HepG2 (cell line): ENCODE data around the gene MAST1. TPM values are rescaled to one million over a fixed set of nuclear protein-coding genes. Genes with fewer than 3 reads are reported as not detected.

Experiments used
- ATAC-seq: fragments of 200-7000 bp; cut with Tn5 transposase; 3 replicates; pipeline ENCODE4 v1.9.1; 2020; ENCODE audit warnings: mild to moderate bottlenecking, moderate library complexity
- BruUV-seq: library from RNA; stranded (reverse); fragments of 400-500 nt; replicated peaks from 2 replicates; lab custom pipeline; 2021; lab: Mats Ljungman, UMichigan
- CTCF ChIA-PET: fragments of 300-600 bp; formaldehyde crosslinking; extraction: SDS; loops from one replicate; lab custom pipeline; 2021; ENCODE audit warnings: low total read pairs, inconsistent platforms, low intra/inter-chr PET ratio; lab: Yijun Ruan, JAX
- POLR2A ChIA-PET: fragments of 350-600 bp; sonication (Branson Sonifier 250); formaldehyde crosslinking; loops from one replicate; lab custom pipeline; 2020; ENCODE audit warnings: antibody characterized with exemption, inconsistent platforms; lab: Yijun Ruan, JAX
- DNase-seq: peaks from one replicate; pipeline ENCODE4 v3.0.0-alpha.2; 2015; ENCODE audit warnings: low spot score
- FAIRE-seq: peaks from 3 replicates; lab custom pipeline; 2011; peaks lifted over from hg19 to GRCh38; lab: Jason Lieb, UNC
- H2AFZ ChIP-seq: one replicate; pipeline ENCODE4 v1.6.1; 2011; ENCODE audit warnings: low read length, inconsistent platforms
- H3K27ac ChIP-seq: fragments of 300-600 bp; 3 replicates; pipeline ENCODE4 v1.8.0; 2011; ENCODE audit warnings: mixed run types, mild to moderate bottlenecking, mixed read lengths, low read length, inconsistent platforms; ENCODE audit not compliant: insufficient read depth; ENCODE audit errors: extremely low read length
- H3K27me3 ChIP-seq, 2 experiments: fragments of 200-600 bp in 1 of 2; 2 replicates in 1 of 2; 3 replicates in 1 of 2; pipeline versions ENCODE4 v1.6.0 to v1.8.0; 2011; ENCODE audit warnings: low read length in 2 of 2, mild to moderate bottlenecking in 2 of 2, moderate library complexity in 2 of 2, inconsistent platforms in 1 of 2; ENCODE audit not compliant: insufficient read depth in 2 of 2, control insufficient read depth in 1 of 2
- H3K36me3 ChIP-seq, 2 experiments: fragments of 200-600 bp in 1 of 2; replicated peaks in 1 of 2; 2 replicates in 1 of 2; 3 replicates in 1 of 2; pipeline versions ENCODE4 v1.5.1 to v1.8.0; 2011; ENCODE audit warnings: low read length in 2 of 2, inconsistent platforms in 1 of 2; ENCODE audit not compliant: insufficient read depth in 2 of 2, control insufficient read depth in 1 of 2
- H3K4me1 ChIP-seq: 2 replicates; pipeline ENCODE4 v1.5.1; 2012; ENCODE audit warnings: low read length, inconsistent platforms; ENCODE audit not compliant: insufficient read depth
- H3K4me2 ChIP-seq: 2 replicates; pipeline ENCODE4 v1.6.0; 2011; ENCODE audit warnings: low read depth, low read length, inconsistent platforms
- H3K4me3 ChIP-seq, 3 experiments: fragments of 200-600 bp in 1 of 3; sonication (generic), shearing (Covaris generic) in 1 of 3; replicated peaks in 1 of 3; 2 replicates each; pipeline ENCODE4 v1.5.1; 2011 to 2016; ENCODE audit warnings: low read length in 3 of 3, inconsistent platforms in 2 of 3, low read depth in 2 of 3, mild to moderate bottlenecking in 2 of 3, control low read depth in 1 of 3, mixed read lengths in 1 of 3; ENCODE audit not compliant: insufficient read depth in 1 of 3
- H3K79me2 ChIP-seq: one replicate; pipeline ENCODE4 v1.6.1; 2011; ENCODE audit warnings: low read length, inconsistent platforms; ENCODE audit not compliant: insufficient read depth
- H3K9ac ChIP-seq: 2 replicates; pipeline ENCODE4 v1.6.0; 2011; ENCODE audit warnings: mild to moderate bottlenecking, low read depth, low read length, inconsistent platforms; ENCODE audit not compliant: insufficient read depth
- H3K9me3 ChIP-seq: 2 replicates; pipeline ENCODE4 v1.5.1; 2012; ENCODE audit warnings: mild to moderate bottlenecking, low read length
- H4K20me1 ChIP-seq: 2 replicates; pipeline ENCODE4 v1.6.0; 2011; ENCODE audit warnings: inconsistent platforms, mild to moderate bottlenecking, low read length, moderate library complexity; ENCODE audit not compliant: insufficient read depth
- CSRNP2 ChIP-seq: sonication (generic); formaldehyde crosslinking; conservative IDR thresholded peaks from 2 replicates; pipeline ENCODE4 v1.8.0; 2022; ENCODE audit warnings: low read depth, missing genetic modification reagents
- GFI1 ChIP-seq: sonication (generic); formaldehyde crosslinking; IDR thresholded peaks from 2 replicates; pipeline ENCODE4 v1.5.0; 2020; ENCODE audit warnings: missing genetic modification reagents, mild to moderate bottlenecking, borderline replicate concordance
- NR3C1 ChIP-seq: sonication (generic); formaldehyde crosslinking; IDR thresholded peaks from 2 replicates; pipeline ENCODE4 v1.4.0; 2020; ENCODE audit warnings: missing genetic modification reagents
- SIX1 ChIP-seq: sonication (generic); formaldehyde crosslinking; IDR thresholded peaks from 2 replicates; pipeline ENCODE4 v1.4.0; 2020; ENCODE audit warnings: missing genetic modification reagents, borderline replicate concordance
- ZNF431 ChIP-seq: sonication (generic); formaldehyde crosslinking; IDR thresholded peaks from 2 replicates; pipeline ENCODE4 v1.9.0; 2022; ENCODE audit warnings: missing genetic modification reagents, low read depth, mild to moderate bottlenecking, borderline replicate concordance
- ZNF660 ChIP-seq: sonication (generic); formaldehyde crosslinking; IDR thresholded peaks from 2 replicates; pipeline ENCODE4 v1.5.1; 2020; ENCODE audit warnings: mild to moderate bottlenecking, low read depth, missing genetic modification reagents, borderline replicate concordance
- WGBS: methylation state at CpG from one replicate; pipeline ENCODE4 v1.1.6; 2017; ENCODE audit warnings: low lambda C conversion rate; 5-methylcytosine and 5-hydroxymethylcytosine counted together
- in situ Hi-C: cut with HindIII; loops from 2 replicates; pipeline ENCODE4 v1.10.0; 2017; ENCODE audit warnings: low pct_unique_long_range_greater_than_20kb; ENCODE audit not compliant: extremely low pct_ligation_motif_present
- intact Hi-C: fragments of 100-400 bp; cut with micrococcal nuclease; formaldehyde crosslinking; loops from one replicate; pipeline ENCODE4 v1.10.0; 2022; ENCODE audit not compliant: unreplicated experiment
- polyA plus RNA-seq, 8 experiments: library from polyadenylated mRNA; depleted of rRNA in 3 of 8; stranded (reverse) in 7 of 8; unstranded in 1 of 8; fragments of >200 nt; fragmentation: Illumina TruSeq in 4 of 8; extraction: Trizol in 4 of 8; gene quantifications; 2 replicates each; pipeline versions ENCODE4 v1.2.1 to v1.2.3, GENCODE V29; 2011 to 2016; ENCODE audit warnings: low read depth in 4 of 8, missing spikeins in 1 of 8, mixed read lengths in 1 of 8; ENCODE audit not compliant: insufficient read depth in 1 of 8
- total RNA-seq, 5 experiments: library from RNA; depleted of rRNA; stranded (reverse); fragments of >200 nt; fragmentation: Illumina TruSeq; extraction: Trizol; gene quantifications; 2 replicates each; pipeline ENCODE4 v1.2.3, GENCODE V29; 2016; ENCODE audit warnings: low read depth in 1 of 5
- TF ChIP-seq, protein P1 (sequence below): sonication (generic); formaldehyde crosslinking; IDR thresholded peaks from 2 replicates; pipeline ENCODE4 v1.4.0; 2020; ENCODE audit warnings: mild to moderate bottlenecking, low read depth, missing genetic modification reagents
- TF ChIP-seq, protein P2 (sequence below): sonication (generic); formaldehyde crosslinking; IDR thresholded peaks from 2 replicates; pipeline ENCODE4 v1.5.0; 2020; ENCODE audit warnings: missing genetic modification reagents

Gene MAST1
- total and polyA plus RNA-seq, 2 of the 13 experiments (the other 11 are each of a cell fraction or from before 2014, with no cell fraction given) = 0.73 to 4.7 TPM

- FAIRE-seq = no peak
- Histone ChIP-seq H3K9me3 (no peaks in the 10 kb centered on the region), H3K9ac (no peak overlapping the region), H3K36me3 (no peaks in the 10 kb centered on the region), H2AFZ (no peak overlapping the region), H3K27ac (no peak overlapping the region), H3K4me2 (peak overlapping the region; percentile 56), H4K20me1 (no peaks in the 10 kb centered on the region), H3K79me2 (no peaks in the 10 kb centered on the region)
- CTCF ChIA-PET = interaction anchor here (2.0 kb wide), 1 partner anchor 101 kb away, joined by 7 read pairs; no protein-coding TSS in a partner anchor
- no TSS peak for BruUV-seq
- intact Hi-C loops (no loop called here), in situ Hi-C loops (no loop called here)
- whole genome bisulfite sequencing = 82% methylated on average over 4 of the region's 4 CpGs
- POLR2A ChIA-PET = interaction anchor here (1.0 to 1.4 kb wide), 8 partner anchors 9 to 74 kb away, joined by 3 to 15 read pairs (median 4); partner anchors contain the start of genes CALR, FARSA and GCDH
- DNase-seq = no peak
- TF ChIP-seq, protein P1, sequence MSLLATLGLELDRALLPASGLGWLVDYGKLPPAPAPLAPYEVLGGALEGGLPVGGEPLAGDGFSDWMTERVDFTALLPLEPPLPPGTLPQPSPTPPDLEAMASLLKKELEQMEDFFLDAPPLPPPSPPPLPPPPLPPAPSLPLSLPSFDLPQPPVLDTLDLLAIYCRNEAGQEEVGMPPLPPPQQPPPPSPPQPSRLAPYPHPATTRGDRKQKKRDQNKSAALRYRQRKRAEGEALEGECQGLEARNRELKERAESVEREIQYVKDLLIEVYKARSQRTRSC (CRISPR knock-in tag) = no peak
- TF ChIP-seq, protein P2, sequence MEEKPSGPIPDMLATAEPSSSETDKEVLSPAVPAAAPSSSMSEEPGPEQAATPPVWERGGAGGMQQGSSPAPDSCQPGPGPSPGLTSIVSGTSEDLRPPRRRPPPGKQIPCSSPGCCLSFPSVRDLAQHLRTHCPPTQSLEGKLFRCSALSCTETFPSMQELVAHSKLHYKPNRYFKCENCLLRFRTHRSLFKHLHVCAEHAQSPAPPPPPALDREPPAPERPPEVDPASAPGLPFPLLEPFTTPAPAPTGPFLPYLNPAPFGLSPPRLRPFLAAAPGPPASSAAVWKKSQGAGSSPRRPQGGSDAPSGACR (CRISPR knock-in tag) = no peak
- no peak for TF ChIP-seq NR3C1 (CRISPR knock-in tag)
- no peak for TF ChIP-seq GFI1 (CRISPR knock-in tag)
- no peak for TF ChIP-seq SIX1 (CRISPR knock-in tag)
- no peak for TF ChIP-seq ZNF431
- TF ChIP-seq CSRNP2 (CRISPR knock-in tag) = no peak
- no peak for TF ChIP-seq ZNF660 (CRISPR knock-in tag)
- TF ChIP-seq, all 625 proteins: peak for 0
- no peak for ATAC-seq
- no peaks in the 10 kb centered on the region for H3K27me3 ChIP-seq
- peaks cover 19% of the 10 kb centered on the region for H3K4me1 ChIP-seq
- H3K4me3 ChIP-seq = peak overlapping the region in 1 of 3 experiments; percentile 13; a peak in 1 of 6 replicates
Measured at GRCh38 chr19:12864143-12864542, 25.8 kb downstream of the MAST1 start.
